ENCODE data around the gene ERBIN. TPM values are rescaled to one million over a fixed set of nuclear protein-coding genes. Genes with fewer than 3 reads are reported as not detected.

ERBIN gene
- total and polyA plus RNA-seq, 9 of the 15 experiments (the other 6 are each of a cell fraction or from before 2014, with no cell fraction given) = 11.9 to 72.8 (median 41.7) TPM

DNA sequence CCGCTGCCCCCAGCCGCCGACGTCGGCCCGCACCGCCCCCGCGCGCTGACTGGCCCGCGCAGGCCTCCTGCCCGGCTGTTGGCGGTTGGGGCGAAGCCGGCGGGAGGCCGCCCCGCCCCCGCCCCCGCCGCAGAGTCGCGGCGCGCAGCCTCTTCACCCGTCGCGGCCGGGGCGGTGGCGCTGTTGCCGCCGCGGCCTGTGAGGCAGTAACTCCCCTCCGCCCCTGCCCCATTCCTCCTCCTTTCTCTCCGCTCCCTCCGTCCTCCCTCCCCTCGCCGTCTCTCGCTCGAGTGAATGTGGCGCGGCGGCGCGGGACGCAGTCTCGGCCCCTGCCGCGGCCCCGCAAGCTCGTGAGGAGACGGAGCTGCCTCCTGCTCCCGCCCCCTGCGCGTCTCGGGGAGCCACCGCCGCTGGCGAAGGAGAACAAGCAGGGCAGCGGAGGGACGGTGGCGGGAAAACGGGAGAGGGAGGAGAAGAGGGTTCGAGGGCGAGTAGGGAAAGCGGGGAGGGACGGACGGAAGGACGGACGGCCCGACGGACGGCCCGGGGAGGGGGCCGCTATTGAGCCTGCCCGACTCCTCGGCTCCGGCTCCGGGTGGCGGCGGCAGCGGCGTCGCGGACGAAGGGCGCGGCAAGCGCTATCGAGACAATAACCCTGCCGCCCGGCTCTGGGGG, 637 bp upstream of the ERBIN start (continued):
- TF ChIP-seq, protein P1, sequence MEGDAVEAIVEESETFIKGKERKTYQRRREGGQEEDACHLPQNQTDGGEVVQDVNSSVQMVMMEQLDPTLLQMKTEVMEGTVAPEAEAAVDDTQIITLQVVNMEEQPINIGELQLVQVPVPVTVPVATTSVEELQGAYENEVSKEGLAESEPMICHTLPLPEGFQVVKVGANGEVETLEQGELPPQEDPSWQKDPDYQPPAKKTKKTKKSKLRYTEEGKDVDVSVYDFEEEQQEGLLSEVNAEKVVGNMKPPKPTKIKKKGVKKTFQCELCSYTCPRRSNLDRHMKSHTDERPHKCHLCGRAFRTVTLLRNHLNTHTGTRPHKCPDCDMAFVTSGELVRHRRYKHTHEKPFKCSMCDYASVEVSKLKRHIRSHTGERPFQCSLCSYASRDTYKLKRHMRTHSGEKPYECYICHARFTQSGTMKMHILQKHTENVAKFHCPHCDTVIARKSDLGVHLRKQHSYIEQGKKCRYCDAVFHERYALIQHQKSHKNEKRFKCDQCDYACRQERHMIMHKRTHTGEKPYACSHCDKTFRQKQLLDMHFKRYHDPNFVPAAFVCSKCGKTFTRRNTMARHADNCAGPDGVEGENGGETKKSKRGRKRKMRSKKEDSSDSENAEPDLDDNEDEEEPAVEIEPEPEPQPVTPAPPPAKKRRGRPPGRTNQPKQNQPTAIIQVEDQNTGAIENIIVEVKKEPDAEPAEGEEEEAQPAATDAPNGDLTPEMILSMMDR (IDR thresholded peaks at IDR 0.05 in 2 of 3, conservative IDR thresholded peaks at IDR 0.05 in 1 of 3; ENCODE audit: insufficient read depth in 2 of 3, low read depth in 1 of 3, low read length in 3 of 3) = peak; percentile 35 to 67 (median 62)
- TF ChIP-seq, protein P2, sequence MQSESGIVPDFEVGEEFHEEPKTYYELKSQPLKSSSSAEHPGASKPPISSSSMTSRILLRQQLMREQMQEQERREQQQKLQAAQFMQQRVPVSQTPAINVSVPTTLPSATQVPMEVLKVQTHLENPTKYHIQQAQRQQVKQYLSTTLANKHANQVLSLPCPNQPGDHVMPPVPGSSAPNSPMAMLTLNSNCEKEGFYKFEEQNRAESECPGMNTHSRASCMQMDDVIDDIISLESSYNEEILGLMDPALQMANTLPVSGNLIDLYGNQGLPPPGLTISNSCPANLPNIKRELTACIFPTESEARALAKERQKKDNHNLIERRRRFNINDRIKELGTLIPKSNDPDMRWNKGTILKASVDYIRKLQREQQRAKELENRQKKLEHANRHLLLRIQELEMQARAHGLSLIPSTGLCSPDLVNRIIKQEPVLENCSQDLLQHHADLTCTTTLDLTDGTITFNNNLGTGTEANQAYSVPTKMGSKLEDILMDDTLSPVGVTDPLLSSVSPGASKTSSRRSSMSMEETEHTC (IDR thresholded peaks at IDR 0.05) = no peak
- TF ChIP-seq NR1H2 (CRISPR knock-in tag; IDR thresholded peaks at IDR 0.05) (no peak), ZNF668 (CRISPR knock-in tag; IDR thresholded peaks at IDR 0.05) (0 out of 2 replicates have a peak, but pooled peaks have one; percentile 7), GTF2E2 (tag; IDR thresholded peaks at IDR 0.05) (no peak; the same call in 1 of the 2 replicates), SLC30A9 (CRISPR knock-in tag; IDR thresholded peaks at IDR 0.05) (no peak), ZNF561 (CRISPR knock-in tag; conservative IDR thresholded peaks at IDR 0.05) (no peak), ERF (CRISPR knock-in tag; IDR thresholded peaks at IDR 0.05) (peak; percentile 72; the same call in 1 of the 2 replicates), FOXJ3 (CRISPR knock-in tag; IDR thresholded peaks at IDR 0.05) (no peak)
- TF ChIP-seq, protein P3, sequence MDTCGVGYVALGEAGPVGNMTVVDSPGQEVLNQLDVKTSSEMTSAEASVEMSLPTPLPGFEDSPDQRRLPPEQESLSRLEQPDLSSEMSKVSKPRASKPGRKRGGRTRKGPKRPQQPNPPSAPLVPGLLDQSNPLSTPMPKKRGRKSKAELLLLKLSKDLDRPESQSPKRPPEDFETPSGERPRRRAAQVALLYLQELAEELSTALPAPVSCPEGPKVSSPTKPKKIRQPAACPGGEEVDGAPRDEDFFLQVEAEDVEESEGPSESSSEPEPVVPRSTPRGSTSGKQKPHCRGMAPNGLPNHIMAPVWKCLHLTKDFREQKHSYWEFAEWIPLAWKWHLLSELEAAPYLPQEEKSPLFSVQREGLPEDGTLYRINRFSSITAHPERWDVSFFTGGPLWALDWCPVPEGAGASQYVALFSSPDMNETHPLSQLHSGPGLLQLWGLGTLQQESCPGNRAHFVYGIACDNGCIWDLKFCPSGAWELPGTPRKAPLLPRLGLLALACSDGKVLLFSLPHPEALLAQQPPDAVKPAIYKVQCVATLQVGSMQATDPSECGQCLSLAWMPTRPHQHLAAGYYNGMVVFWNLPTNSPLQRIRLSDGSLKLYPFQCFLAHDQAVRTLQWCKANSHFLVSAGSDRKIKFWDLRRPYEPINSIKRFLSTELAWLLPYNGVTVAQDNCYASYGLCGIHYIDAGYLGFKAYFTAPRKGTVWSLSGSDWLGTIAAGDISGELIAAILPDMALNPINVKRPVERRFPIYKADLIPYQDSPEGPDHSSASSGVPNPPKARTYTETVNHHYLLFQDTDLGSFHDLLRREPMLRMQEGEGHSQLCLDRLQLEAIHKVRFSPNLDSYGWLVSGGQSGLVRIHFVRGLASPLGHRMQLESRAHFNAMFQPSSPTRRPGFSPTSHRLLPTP (IDR thresholded peaks at IDR 0.05; ENCODE audit: borderline replicate concordance, extremely low read depth, insufficient read length) = no peak
- TF ChIP-seq, protein P4, sequence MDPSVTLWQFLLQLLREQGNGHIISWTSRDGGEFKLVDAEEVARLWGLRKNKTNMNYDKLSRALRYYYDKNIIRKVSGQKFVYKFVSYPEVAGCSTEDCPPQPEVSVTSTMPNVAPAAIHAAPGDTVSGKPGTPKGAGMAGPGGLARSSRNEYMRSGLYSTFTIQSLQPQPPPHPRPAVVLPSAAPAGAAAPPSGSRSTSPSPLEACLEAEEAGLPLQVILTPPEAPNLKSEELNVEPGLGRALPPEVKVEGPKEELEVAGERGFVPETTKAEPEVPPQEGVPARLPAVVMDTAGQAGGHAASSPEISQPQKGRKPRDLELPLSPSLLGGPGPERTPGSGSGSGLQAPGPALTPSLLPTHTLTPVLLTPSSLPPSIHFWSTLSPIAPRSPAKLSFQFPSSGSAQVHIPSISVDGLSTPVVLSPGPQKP (CRISPR knock-in tag; IDR thresholded peaks at IDR 0.05) = no peak
- TF ChIP-seq, protein P5, sequence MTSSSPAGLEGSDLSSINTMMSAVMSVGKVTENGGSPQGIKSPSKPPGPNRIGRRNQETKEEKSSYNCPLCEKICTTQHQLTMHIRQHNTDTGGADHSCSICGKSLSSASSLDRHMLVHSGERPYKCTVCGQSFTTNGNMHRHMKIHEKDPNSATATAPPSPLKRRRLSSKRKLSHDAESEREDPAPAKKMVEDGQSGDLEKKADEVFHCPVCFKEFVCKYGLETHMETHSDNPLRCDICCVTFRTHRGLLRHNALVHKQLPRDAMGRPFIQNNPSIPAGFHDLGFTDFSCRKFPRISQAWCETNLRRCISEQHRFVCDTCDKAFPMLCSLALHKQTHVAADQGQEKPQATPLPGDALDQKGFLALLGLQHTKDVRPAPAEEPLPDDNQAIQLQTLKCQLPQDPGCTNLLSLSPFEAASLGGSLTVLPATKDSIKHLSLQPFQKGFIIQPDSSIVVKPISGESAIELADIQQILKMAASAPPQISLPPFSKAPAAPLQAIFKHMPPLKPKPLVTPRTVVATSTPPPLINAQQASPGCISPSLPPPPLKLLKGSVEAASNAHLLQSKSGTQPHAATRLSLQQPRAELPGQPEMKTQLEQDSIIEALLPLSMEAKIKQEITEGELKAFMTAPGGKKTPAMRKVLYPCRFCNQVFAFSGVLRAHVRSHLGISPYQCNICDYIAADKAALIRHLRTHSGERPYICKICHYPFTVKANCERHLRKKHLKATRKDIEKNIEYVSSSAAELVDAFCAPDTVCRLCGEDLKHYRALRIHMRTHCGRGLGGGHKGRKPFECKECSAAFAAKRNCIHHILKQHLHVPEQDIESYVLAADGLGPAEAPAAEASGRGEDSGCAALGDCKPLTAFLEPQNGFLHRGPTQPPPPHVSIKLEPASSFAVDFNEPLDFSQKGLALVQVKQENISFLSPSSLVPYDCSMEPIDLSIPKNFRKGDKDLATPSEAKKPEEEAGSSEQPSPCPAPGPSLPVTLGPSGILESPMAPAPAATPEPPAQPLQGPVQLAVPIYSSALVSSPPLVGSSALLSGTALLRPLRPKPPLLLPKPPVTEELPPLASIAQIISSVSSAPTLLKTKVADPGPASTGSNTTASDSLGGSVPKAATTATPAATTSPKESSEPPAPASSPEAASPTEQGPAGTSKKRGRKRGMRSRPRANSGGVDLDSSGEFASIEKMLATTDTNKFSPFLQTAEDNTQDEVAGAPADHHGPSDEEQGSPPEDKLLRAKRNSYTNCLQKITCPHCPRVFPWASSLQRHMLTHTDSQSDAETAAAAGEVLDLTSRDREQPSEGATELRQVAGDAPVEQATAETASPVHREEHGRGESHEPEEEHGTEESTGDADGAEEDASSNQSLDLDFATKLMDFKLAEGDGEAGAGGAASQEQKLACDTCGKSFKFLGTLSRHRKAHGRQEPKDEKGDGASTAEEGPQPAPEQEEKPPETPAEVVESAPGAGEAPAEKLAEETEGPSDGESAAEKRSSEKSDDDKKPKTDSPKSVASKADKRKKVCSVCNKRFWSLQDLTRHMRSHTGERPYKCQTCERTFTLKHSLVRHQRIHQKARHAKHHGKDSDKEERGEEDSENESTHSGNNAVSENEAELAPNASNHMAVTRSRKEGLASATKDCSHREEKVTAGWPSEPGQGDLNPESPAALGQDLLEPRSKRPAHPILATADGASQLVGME (CRISPR knock-in tag; IDR thresholded peaks at IDR 0.05) = no peak; the same call in 1 of the 2 replicates

All from K562 (cell line).